ENCODE measurements around the gene SULT1A2. TPM values are rescaled to one million over a fixed set of nuclear protein-coding genes. Genes with fewer than 3 reads are reported as not detected.

Gene SULT1A2
- total RNA-seq, 3 donors from 2014 or later, result 0.73 to 1.6 (median 1.3) TPM

DNA sequence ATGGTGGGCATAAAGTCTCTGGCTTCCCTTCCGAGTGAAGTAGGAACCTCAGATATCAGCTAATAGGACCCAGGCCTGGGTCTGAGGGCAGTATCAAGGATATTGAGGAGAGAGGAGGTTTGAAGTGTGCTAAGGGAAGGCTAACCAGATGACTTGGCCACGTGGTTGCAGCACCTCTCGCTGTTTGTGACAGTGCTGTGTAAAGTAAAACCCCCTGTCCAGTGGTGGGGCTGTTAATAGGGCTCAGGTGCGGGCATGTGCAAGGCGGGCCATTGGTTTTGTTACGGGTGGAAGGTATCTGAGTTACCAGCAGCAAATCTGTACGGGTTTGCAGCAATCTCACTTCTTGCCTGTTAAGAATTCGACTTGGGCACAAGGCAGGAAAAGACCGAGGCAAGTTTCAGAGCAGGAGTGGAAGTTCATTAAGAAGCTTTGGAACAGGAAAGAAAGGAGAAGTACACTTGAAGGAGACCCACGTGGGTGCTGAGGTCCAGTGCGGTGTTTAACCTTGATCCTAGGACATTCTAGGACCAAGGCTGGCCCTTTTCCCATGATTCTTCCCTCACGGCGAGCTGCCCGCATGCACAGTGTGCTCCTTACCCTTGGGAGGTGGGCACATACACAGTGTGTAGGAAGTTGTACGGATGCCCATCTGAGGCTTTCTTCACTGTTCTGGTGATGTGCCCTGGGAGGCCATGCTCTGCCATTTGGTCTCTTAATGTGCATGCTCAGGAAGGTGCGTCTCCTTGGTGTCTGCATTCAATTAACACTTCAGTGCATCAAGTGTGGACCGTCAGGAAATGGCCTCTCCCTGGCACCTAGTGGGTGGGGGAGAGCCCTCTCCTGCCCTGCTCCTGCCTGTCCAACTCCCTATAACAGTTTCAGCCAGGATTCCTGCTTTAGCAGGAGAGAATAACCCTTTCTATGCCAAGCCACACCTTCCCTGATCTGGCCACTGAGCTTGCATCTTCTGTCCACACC, 22.8 kb downstream of the SULT1A2 start:
- H3K4me3 ChIP-seq, result no peak overlapping the region
- no peaks in the 10 kb centered on the region for H3K9me3 ChIP-seq
- intact Hi-C loops (cut with DNase I; ENCODE audit: low total_unique reads), result no loop called here
- no peaks in the 10 kb centered on the region for H3K36me3 ChIP-seq
- H3K27ac ChIP-seq, result peak overlapping the region in 1 of 2 donors; percentile 61
- H3K4me1 ChIP-seq, result no peaks in the 10 kb centered on the region
- TF ChIP-seq, protein P1, sequence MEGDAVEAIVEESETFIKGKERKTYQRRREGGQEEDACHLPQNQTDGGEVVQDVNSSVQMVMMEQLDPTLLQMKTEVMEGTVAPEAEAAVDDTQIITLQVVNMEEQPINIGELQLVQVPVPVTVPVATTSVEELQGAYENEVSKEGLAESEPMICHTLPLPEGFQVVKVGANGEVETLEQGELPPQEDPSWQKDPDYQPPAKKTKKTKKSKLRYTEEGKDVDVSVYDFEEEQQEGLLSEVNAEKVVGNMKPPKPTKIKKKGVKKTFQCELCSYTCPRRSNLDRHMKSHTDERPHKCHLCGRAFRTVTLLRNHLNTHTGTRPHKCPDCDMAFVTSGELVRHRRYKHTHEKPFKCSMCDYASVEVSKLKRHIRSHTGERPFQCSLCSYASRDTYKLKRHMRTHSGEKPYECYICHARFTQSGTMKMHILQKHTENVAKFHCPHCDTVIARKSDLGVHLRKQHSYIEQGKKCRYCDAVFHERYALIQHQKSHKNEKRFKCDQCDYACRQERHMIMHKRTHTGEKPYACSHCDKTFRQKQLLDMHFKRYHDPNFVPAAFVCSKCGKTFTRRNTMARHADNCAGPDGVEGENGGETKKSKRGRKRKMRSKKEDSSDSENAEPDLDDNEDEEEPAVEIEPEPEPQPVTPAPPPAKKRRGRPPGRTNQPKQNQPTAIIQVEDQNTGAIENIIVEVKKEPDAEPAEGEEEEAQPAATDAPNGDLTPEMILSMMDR (IDR thresholded peaks at IDR 0.05), result no peak
- TF ChIP-seq POLR2A (IDR thresholded peaks at IDR 0.05) (no peak), POLR2AphosphoS5 (IDR thresholded peaks at IDR 0.05) (no peak)
- no peaks in the 10 kb centered on the region for H3K27me3 ChIP-seq
- no peak for DNase-seq (ENCODE audit: low spot score in 2 of 2)

DNA sequence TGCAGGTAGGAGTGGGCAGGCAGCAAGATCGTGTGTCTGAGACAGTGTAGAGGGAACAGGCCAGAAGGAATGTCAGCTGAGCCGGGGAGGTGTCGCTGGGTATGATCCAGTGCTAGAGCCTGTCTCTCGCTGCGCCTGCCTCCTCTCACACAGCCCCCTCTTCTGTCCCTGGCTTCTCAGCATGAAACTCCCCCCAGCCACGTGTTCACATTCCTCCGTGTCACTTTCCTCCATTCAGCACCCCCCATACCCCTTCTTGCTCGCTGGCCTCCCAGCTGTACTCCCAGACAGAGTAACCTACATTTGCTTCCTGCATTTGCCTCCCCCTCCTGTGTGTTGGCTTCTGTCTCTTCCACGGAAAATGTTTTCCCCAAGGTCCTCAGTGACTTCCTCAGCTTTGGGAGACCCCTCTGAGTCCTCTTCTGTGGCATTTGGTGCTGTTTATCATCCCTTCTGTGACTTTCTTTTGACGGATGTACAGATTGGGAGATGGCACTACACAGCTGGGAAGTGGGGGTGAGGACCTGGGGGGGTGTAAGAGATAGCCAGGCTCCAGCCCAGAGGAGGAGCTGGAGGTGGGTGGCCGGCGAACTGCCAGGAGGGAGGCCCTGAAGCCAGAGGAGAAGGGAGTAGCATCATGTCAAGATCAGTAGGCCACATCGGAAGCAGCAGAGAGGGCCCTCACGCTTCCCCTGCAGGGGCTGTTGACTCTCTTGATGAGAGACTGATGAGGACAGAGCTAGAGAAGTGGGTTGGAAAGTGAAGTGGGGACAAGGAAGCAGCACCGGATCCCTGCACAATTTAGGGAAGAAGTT, 23.9 kb downstream of the SULT1A2 start:
- TF ChIP-seq POLR2A (IDR thresholded peaks at IDR 0.05), result no peak
- TF ChIP-seq, protein P1 (IDR thresholded peaks at IDR 0.05), result no peak
- H3K36me3 ChIP-seq, result no peaks in the 10 kb centered on the region
- no peaks in the 10 kb centered on the region for H3K27me3 ChIP-seq
- peak overlapping the region in 1 of 2 donors; percentile 61 for H3K27ac ChIP-seq
- intact Hi-C loops (cut with DNase I; ENCODE audit: low total_unique reads), result no loop called here
- no peak overlapping the region for H3K4me3 ChIP-seq
- no peaks in the 10 kb centered on the region for H3K4me1 ChIP-seq
- no peaks in the 10 kb centered on the region for H3K9me3 ChIP-seq
- DNase-seq (ENCODE audit: low spot score in 2 of 2), result no peak

DNA sequence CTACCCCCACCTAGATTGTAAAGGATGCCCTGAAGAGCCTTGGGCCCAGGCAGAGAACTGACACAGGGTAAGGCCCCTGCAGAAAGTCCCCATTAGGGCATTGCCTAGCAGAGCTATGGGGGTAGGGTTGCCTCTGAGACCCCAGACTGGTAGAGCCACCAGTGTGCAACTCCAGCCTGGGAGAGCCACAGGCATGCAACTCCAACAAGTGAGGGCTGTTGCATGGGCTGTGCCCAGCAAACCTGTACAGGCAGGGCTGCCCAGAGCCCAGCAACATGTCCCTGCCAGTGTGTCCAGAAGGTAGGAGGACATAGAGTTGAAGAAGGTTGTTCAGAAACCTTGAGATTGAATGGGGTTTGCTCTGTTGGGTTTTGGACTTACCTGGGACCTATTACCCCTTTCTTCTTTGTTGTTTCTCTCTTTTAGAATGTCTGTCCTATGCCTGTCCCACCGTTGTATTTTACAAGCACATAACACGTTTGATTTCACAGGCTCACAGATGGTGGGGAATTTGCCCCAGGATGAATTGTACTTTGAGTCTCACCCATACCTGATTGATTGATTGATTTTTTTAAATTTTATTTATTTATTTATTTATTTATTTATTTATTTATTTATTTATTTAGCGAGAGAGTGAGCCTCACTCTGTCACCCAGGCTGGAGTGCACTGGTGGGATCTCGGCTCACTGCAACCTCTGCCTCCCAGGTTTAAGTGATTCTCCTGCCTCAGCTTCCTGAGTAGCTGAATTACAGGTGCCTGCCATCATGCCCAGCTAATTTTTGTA, 26.7 kb downstream of the SULT1A2 start:
- Histone ChIP-seq H3K27me3 (no peaks in the 10 kb centered on the region), H3K4me1 (no peaks in the 10 kb centered on the region), H3K36me3 (no peaks in the 10 kb centered on the region), H3K4me3 (no peak overlapping the region), H3K9me3 (no peaks in the 10 kb centered on the region), H3K27ac (no peak overlapping the region)
- intact Hi-C loops (cut with DNase I; ENCODE audit: low total_unique reads), result no loop called here
- TF ChIP-seq, protein P1 (IDR thresholded peaks at IDR 0.05), result no peak
- TF ChIP-seq POLR2AphosphoS5 (IDR thresholded peaks at IDR 0.05) (no peak), POLR2A (IDR thresholded peaks at IDR 0.05) (no peak)
- DNase-seq (ENCODE audit: low spot score in 2 of 2), result no peak

DNA sequence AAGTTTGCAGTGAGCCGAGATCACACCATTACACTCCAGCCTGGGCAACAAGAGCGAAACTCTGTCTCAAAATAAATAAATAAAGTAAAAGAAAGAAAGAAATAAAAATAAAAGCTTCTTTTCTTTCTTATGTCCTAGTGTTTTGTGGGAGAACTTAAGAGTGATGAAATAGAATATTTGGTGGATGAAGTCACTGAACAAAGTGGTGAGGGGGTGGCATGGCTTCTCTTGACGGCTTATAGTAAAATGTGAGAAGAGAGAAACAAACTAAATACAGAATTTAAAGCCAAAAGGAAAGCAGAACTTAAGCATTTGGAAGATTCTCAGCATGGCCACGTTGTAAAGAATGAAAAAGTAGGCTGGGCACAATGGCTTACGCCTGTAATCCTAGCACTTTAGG, 27.8 kb downstream of the SULT1A2 start:
- Histone ChIP-seq H3K36me3 (no peaks in the 10 kb centered on the region), H3K27ac (no peak overlapping the region), H3K27me3 (no peaks in the 10 kb centered on the region), H3K9me3 (no peaks in the 10 kb centered on the region), H3K4me1 (no peaks in the 10 kb centered on the region), H3K4me3 (no peak overlapping the region)
- DNase-seq (ENCODE audit: low spot score in 2 of 2), result no peak
- intact Hi-C loops (cut with DNase I; ENCODE audit: low total_unique reads), result no loop called here
- TF ChIP-seq, protein P1 (IDR thresholded peaks at IDR 0.05), result no peak
- TF ChIP-seq POLR2AphosphoS5 (IDR thresholded peaks at IDR 0.05) (no peak), POLR2A (IDR thresholded peaks at IDR 0.05) (no peak)

Measured in breast epithelium (tissue), 4 donors.